HL-60 (cell line): ENCODE results near the gene DHRSX.

Experiments used
- DNase-seq, 2 experiments: peaks; one replicate each; pipeline ENCODE4 v3.0.0-alpha.2; 2010 to 2020; ENCODE audit warnings: low read depth in 1 of 2, low spot score in 1 of 2
- H3K27ac ChIP-seq: fragments of 250-450 bp; sonication (Bioruptor Pico); replicated peaks from 2 replicates; pipeline ENCODE4 v1.5.1; 2020; ENCODE audit warnings: mild to moderate bottlenecking, moderate library complexity
- H3K27me3 ChIP-seq: fragments of 250-450 bp; sonication (Bioruptor Pico); 2 replicates; pipeline ENCODE4 v1.5.1; 2021; ENCODE audit warnings: mild to moderate bottlenecking, moderate library complexity; ENCODE audit not compliant: insufficient read depth, poor library complexity, severe bottlenecking
- H3K4me3 ChIP-seq: replicated peaks from 2 replicates; pipeline ENCODE4 v1.5.1; 2011; ENCODE audit warnings: mild to moderate bottlenecking, control low read depth, low read length; ENCODE audit not compliant: insufficient read depth
- CTCF ChIP-seq: IDR thresholded peaks from one replicate; pipeline ENCODE4 v1.5.1; 2011; ENCODE audit warnings: low read length, control low read depth, inconsistent platforms; ENCODE audit not compliant: insufficient read depth
- GABPA ChIP-seq: IDR thresholded peaks from 2 replicates; pipeline ENCODE4 v1.6.1; 2012; ENCODE audit warnings: low read depth
- POLR2AphosphoS5 ChIP-seq: IDR thresholded peaks from 2 replicates; pipeline ENCODE4 v1.6.1; 2012; ENCODE audit warnings: low read depth
- SPI1 ChIP-seq: IDR thresholded peaks from 2 replicates; pipeline ENCODE4 v1.6.1; 2012; ENCODE audit warnings: low read depth, mild to moderate bottlenecking, borderline replicate concordance
- TF ChIP-seq, protein P1 (sequence below): IDR thresholded peaks from 2 replicates; pipeline ENCODE4 v1.6.1; 2012; ENCODE audit warnings: low read depth; ENCODE audit not compliant: insufficient replicate concordance

The DHRSX gene

GRCh38 chrX:2193273-2193592 is 307.5 kb downstream of the DHRSX start:
- Histone ChIP-seq H3K27ac (no peak overlapping the region), H3K27me3 (no peaks in the 10 kb centered on the region), H3K4me3 (no peak overlapping the region)
- DNase-seq: no peak
- no peak for TF ChIP-seq POLR2AphosphoS5
- TF ChIP-seq, protein P1, sequence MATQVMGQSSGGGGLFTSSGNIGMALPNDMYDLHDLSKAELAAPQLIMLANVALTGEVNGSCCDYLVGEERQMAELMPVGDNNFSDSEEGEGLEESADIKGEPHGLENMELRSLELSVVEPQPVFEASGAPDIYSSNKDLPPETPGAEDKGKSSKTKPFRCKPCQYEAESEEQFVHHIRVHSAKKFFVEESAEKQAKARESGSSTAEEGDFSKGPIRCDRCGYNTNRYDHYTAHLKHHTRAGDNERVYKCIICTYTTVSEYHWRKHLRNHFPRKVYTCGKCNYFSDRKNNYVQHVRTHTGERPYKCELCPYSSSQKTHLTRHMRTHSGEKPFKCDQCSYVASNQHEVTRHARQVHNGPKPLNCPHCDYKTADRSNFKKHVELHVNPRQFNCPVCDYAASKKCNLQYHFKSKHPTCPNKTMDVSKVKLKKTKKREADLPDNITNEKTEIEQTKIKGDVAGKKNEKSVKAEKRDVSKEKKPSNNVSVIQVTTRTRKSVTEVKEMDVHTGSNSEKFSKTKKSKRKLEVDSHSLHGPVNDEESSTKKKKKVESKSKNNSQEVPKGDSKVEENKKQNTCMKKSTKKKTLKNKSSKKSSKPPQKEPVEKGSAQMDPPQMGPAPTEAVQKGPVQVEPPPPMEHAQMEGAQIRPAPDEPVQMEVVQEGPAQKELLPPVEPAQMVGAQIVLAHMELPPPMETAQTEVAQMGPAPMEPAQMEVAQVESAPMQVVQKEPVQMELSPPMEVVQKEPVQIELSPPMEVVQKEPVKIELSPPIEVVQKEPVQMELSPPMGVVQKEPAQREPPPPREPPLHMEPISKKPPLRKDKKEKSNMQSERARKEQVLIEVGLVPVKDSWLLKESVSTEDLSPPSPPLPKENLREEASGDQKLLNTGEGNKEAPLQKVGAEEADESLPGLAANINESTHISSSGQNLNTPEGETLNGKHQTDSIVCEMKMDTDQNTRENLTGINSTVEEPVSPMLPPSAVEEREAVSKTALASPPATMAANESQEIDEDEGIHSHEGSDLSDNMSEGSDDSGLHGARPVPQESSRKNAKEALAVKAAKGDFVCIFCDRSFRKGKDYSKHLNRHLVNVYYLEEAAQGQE: no peak
- no peak for TF ChIP-seq GABPA
- no peak for TF ChIP-seq CTCF
- TF ChIP-seq SPI1: no peak

DNA sequence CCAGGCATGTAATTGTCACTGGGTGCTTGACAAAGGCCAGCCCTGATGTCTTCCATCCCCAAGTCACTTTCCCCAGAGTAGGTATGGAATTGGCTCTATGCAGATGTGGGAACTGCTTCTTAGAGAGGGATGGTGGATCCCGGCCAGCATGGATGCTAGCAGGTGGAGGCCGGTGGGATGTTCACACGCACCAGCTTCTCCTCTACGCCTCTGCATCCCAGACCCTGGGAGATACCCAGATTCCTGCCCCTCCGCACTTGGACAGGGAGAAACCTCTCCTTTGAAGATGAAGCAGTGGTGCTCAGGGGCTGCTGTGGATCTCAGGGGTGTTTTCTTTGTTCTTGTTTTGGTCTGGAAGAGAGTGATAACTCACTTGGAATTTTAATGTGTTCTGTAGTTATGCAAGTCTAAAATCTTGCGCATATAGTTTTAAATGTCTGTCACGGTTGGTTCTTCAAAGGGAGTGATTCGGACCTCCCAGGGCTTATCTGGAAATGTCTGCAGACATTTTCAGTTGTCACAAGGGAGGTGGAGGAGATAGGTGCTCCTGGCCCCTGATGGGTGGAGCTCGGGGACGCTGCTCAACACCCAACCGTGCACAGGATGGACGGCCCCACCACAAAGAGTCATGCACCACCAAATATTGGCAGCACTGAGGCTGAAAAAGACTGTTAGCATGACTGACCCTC is 308.0 kb downstream of the DHRSX start:
- H3K27me3 ChIP-seq: no peaks in the 10 kb centered on the region
- no peak for DNase-seq
- no peak overlapping the region for H3K4me3 ChIP-seq
- TF ChIP-seq GABPA (no peak), CTCF (no peak), POLR2AphosphoS5 (no peak), SPI1 (no peak)
- TF ChIP-seq, protein P1: no peak
- H3K27ac ChIP-seq: no peak overlapping the region

GRCh38 chrX:2188840-2189239 is 311.9 kb downstream of the DHRSX start:
- Histone ChIP-seq H3K4me3 (no peak overlapping the region), H3K27ac (no peak overlapping the region), H3K27me3 (no peaks in the 10 kb centered on the region)
- DNase-seq: no peak
- TF ChIP-seq, protein P1: no peak
- TF ChIP-seq POLR2AphosphoS5 (no peak), SPI1 (no peak), GABPA (no peak), CTCF (no peak)
